Ishikawa (cell line): ENCODE measurements around the gene AIF1.

Experiments used
- CEBPB ChIP-seq: IDR thresholded peaks from 2 replicates; pipeline ENCODE4 v1.6.1; 2012
- CREB1 ChIP-seq: IDR thresholded peaks from 2 replicates; pipeline ENCODE4 v1.6.1; 2012; ENCODE audit warnings: low read depth
- EGR1 ChIP-seq: IDR thresholded peaks from 2 replicates; pipeline ENCODE4 v1.6.1; 2012
- EP300 ChIP-seq: IDR thresholded peaks from 2 replicates; pipeline ENCODE4 v1.6.1; 2012; ENCODE audit warnings: borderline replicate concordance
- FOXM1 ChIP-seq: IDR thresholded peaks from 2 replicates; pipeline ENCODE4 v1.6.1; 2012; ENCODE audit warnings: low read depth, borderline replicate concordance
- NFIC ChIP-seq: IDR thresholded peaks from 2 replicates; pipeline ENCODE4 v1.6.1; 2012
- RAD21 ChIP-seq: IDR thresholded peaks from 2 replicates; pipeline ENCODE4 v1.6.1; 2012; ENCODE audit warnings: low read depth
- TAF1 ChIP-seq: IDR thresholded peaks from 2 replicates; pipeline ENCODE4 v1.6.1; 2012; ENCODE audit warnings: low read depth, mild to moderate bottlenecking
- TCF12 ChIP-seq: IDR thresholded peaks from 2 replicates; pipeline ENCODE4 v1.6.1; 2012; ENCODE audit warnings: low read depth
- TEAD4 ChIP-seq: IDR thresholded peaks from 2 replicates; pipeline ENCODE4 v1.6.1; 2012
- USF1 ChIP-seq: IDR thresholded peaks from 2 replicates; pipeline ENCODE4 v1.6.1; 2012
- YY1 ChIP-seq: IDR thresholded peaks from 2 replicates; pipeline ENCODE4 v1.6.1; 2012; ENCODE audit warnings: low read depth
- ZBTB7A ChIP-seq: IDR thresholded peaks from 2 replicates; pipeline ENCODE4 v1.6.1; 2012; ENCODE audit warnings: low read depth
- TF ChIP-seq, protein P1 (sequence below): IDR thresholded peaks from 2 replicates; pipeline ENCODE4 v1.6.1; 2012
- TF ChIP-seq, protein P2 (sequence below): IDR thresholded peaks from 2 replicates; pipeline ENCODE4 v1.6.1; 2012; ENCODE audit warnings: low read depth, mild to moderate bottlenecking

AIF1 gene

DNA sequence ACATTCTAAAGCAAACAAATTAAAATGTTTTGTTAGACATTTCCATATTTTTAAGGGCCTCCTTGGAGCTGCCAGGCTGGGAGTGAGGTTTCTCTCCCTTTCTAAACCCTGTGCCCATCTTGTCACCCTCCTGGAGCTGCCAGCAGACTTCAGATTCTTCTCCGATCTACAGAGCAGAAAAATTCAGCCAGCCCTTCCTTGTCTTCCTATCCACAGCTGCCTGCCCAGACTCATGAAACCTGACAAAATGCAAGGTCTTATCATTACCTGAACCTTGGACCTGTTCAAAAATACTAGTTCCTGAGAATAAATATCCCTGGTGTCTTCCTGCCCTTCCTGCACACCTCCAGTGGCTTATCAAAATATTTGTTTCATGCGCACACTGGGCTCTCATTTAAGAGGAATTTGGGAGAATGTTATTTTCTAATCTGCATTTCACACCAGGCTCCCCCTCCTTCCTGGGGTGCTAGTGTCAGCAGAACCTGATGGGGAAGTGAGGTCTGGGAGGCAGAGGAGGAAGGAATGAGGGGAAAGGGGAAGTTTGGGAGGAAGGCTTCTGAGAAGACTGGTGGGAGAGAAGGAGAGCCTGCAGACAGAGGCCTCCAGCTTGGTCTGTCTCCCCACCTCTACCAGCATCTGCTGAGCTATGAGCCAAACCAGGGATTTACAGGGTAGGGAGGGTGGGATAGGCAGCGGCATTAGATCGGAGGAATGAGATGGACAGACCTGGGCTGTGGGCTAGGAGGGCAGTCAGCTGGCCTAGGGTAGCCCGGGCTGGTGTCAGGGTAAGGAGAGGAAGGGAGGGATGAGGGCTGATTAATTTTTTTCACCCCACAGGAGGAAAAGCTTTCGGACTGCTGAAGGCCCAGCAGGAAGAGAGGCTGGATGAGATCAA is at the start of gene AIF1:
Gene AIF1, plus strand, starts transcription at position 551 of the 895 bp plus-strand sequence. Its CDS starts 96 bp downstream, at position 647.
- TF ChIP-seq USF1 (no peak), NFIC (no peak)
- TF ChIP-seq, protein P1, sequence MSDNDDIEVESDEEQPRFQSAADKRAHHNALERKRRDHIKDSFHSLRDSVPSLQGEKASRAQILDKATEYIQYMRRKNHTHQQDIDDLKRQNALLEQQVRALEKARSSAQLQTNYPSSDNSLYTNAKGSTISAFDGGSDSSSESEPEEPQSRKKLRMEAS = no peak

DNA sequence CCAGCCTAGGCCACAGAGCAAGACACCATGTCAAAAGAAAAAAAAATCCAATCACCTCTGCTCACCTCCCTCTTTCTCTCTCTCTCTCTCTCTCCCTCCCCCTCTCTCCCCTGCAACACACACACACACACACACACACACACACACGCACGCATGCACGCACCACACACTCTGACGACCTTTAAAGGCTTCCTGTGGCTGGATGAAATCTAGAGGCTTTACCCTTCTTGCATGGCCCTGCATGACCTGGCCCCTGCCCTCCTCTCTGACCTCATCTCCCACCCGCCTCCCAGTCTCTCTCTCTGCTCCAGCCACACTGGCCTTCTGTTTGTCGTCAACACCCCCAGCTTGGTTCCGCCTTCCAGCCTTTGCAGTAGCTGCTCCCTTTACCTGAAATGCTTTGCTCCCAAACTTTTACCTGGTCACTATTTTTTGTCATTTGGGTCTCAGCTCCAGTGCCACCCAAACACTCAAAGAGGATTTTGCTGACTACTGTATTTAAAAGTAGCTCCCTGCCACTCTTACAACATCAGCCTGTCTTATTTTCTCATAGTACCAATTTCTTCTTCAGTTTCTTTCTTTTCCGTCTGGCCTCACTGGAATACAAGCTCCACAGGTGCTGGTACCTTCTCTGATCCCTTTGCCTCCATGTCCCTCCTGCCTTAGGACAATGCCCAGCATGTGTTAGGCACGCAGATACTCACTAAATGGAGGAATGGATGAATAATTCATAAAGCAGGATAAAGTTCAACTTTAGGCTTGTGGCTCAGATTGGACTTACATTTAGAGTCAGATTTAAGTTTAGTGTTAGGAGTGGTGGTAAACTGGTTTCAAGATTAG is 47.3 kb upstream of the AIF1 start:
- TF ChIP-seq CREB1 (no peak), EGR1 (no peak), CEBPB (no peak), YY1 (no peak), TAF1 (no peak), RAD21 (no peak), FOXM1 (no peak), USF1 (no peak), NFIC (no peak), TEAD4 (no peak), ZBTB7A (no peak), TCF12 (no peak), EP300 (no peak)
- TF ChIP-seq, protein P1 = no peak
- TF ChIP-seq, protein P2, sequence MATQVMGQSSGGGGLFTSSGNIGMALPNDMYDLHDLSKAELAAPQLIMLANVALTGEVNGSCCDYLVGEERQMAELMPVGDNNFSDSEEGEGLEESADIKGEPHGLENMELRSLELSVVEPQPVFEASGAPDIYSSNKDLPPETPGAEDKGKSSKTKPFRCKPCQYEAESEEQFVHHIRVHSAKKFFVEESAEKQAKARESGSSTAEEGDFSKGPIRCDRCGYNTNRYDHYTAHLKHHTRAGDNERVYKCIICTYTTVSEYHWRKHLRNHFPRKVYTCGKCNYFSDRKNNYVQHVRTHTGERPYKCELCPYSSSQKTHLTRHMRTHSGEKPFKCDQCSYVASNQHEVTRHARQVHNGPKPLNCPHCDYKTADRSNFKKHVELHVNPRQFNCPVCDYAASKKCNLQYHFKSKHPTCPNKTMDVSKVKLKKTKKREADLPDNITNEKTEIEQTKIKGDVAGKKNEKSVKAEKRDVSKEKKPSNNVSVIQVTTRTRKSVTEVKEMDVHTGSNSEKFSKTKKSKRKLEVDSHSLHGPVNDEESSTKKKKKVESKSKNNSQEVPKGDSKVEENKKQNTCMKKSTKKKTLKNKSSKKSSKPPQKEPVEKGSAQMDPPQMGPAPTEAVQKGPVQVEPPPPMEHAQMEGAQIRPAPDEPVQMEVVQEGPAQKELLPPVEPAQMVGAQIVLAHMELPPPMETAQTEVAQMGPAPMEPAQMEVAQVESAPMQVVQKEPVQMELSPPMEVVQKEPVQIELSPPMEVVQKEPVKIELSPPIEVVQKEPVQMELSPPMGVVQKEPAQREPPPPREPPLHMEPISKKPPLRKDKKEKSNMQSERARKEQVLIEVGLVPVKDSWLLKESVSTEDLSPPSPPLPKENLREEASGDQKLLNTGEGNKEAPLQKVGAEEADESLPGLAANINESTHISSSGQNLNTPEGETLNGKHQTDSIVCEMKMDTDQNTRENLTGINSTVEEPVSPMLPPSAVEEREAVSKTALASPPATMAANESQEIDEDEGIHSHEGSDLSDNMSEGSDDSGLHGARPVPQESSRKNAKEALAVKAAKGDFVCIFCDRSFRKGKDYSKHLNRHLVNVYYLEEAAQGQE = no peak

- TF ChIP-seq FOXM1 (no peak), TCF12 (no peak), EGR1 (no peak), TEAD4 (no peak), USF1 (no peak), YY1 (no peak)
- TF ChIP-seq, protein P1 = no peak
These were observed 46.5 kb upstream of the AIF1 start for GRCh38 chr6:31568537-31568961.

DNA sequence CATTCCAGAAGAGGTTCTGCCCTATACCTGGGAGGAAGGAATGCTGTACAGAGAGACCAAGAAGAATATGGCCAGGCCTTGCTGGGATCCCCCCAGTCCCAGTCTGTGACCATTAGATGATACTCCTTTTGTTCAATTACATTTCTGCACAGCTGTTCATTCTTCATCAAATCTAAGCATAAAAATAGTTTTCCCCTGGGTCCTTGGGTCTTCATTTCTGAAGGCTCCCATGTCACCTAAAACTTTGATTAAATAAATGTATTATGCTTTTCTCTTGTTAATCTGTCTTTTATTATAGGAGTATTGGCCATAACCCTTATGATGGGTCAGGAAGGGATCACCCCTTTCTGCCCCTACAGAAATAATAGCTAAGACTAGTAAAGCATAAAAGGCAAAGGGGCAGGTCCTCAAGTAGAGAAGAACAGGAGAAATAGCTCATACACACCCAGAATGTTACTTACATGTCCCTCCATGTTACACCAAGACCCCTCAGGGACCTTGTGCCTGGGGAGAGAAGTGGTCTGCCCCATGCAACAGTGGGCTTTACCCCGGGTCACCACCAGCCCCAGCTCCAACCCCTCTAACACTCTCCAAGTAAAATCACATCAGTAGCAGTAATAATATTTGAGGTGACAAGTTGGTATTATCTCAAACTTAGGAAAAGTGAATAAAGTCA is 45.0 kb upstream of the AIF1 start:
- TF ChIP-seq CEBPB (no peak), TCF12 (no peak), EP300 (no peak), FOXM1 (no peak), YY1 (no peak), RAD21 (no peak), USF1 (no peak), NFIC (no peak), TAF1 (no peak), CREB1 (no peak), ZBTB7A (no peak), EGR1 (no peak), TEAD4 (no peak)
- TF ChIP-seq, protein P2 = no peak
- TF ChIP-seq, protein P1 = no peak
